ENCODE results near the gene SMARCD1. TPM values are rescaled to one million over a fixed set of nuclear protein-coding genes. Genes with fewer than 3 reads are reported as not detected.

The SMARCD1 gene
- total RNA-seq, 1 donor from 2014 or later: 160 TPM

DNA sequence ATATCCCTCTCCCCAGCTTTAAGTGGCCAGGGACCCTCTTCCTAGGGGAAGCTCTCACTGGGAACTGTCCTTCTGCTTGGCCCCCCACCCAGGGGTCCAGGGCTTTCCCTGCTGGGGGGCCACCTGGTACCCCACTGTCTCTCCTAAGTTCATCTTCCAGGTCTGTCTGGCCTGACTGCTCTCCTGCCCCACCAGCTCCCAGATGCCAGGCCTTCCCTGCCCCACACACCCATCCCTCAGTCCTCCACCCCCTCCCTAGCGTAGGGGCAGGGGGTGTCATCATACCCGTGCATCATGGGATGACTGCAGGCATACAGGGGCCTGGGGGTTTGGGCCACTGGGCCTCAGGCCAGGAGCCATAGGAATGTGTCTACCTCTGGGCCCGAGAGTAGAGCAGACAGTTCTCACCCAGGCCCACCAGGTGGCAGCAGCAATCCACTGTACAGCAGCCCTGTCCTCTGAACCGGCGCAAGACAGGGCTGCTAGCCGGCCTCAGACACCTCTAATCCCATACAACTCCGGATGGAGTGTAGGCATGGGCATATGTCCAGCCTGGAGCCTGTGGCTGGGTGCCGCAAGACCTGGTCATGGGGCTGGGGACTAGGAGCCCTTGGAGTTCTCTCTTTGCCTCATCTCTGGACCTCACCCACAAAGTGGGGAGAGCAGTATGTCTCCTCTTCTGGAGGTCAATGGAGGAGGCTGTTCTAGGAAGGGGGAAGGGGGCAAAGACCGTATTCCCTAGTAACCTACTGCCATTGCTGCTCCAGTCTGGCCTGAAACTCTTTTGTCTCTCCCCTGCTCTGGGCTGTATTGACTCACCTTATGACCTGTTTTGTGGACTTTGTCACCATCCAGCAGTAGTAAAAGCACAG, 10.0 kb upstream of the SMARCD1 start:
- peaks cover 7% of the 10 kb centered on the region for H3K4me1 Mint-ChIP-seq (ENCODE audit: low read depth)
- peak; percentile 83 for DNase-seq (ENCODE audit: low spot score, unreplicated experiment)
- peaks cover 4% of the 10 kb centered on the region for H3K27me3 Mint-ChIP-seq
- peak overlapping the region; percentile 84 for H3K27ac Mint-ChIP-seq
- H3K4me3 Mint-ChIP-seq (ENCODE audit: low read depth): no peak overlapping the region
- H3K36me3 Mint-ChIP-seq (ENCODE audit: insufficient read depth): no peaks in the 10 kb centered on the region
- TF ChIP-seq, protein P1, sequence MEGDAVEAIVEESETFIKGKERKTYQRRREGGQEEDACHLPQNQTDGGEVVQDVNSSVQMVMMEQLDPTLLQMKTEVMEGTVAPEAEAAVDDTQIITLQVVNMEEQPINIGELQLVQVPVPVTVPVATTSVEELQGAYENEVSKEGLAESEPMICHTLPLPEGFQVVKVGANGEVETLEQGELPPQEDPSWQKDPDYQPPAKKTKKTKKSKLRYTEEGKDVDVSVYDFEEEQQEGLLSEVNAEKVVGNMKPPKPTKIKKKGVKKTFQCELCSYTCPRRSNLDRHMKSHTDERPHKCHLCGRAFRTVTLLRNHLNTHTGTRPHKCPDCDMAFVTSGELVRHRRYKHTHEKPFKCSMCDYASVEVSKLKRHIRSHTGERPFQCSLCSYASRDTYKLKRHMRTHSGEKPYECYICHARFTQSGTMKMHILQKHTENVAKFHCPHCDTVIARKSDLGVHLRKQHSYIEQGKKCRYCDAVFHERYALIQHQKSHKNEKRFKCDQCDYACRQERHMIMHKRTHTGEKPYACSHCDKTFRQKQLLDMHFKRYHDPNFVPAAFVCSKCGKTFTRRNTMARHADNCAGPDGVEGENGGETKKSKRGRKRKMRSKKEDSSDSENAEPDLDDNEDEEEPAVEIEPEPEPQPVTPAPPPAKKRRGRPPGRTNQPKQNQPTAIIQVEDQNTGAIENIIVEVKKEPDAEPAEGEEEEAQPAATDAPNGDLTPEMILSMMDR (IDR thresholded peaks at IDR 0.05; ENCODE audit: unreplicated experiment): peak; percentile 97
- no peaks in the 10 kb centered on the region for H3K9me3 Mint-ChIP-seq (ENCODE audit: low read depth)

DNA sequence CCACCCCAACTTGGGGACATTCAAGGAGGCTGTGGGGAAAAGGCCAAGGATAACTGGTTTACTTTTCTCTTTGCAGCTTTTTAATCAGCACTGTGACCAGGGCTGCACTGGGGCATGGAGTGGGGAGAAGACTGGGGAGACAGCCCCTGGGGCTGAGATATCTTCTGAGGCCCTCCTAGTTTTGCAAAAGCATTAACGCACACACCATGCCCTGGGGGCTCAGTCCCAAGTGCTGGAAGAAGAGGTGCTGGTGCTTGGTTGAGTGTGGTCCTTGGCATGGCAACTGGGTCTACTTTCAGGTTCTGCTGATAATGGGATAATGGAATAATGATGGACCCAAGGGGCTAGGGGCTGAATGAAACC, 9.4 kb upstream of the SMARCD1 start:
- TF ChIP-seq, protein P1 (IDR thresholded peaks at IDR 0.05; ENCODE audit: unreplicated experiment): no peak
- Mint-ChIP-seq H3K27me3 (peaks cover 4% of the 10 kb centered on the region), H3K4me1 (ENCODE audit: low read depth) (peaks cover 7% of the 10 kb centered on the region), H3K4me3 (ENCODE audit: low read depth) (no peak overlapping the region), H3K36me3 (ENCODE audit: insufficient read depth) (no peaks in the 10 kb centered on the region), H3K9me3 (ENCODE audit: low read depth) (no peaks in the 10 kb centered on the region), H3K27ac (peak overlapping the region; percentile 34)
- no peak for DNase-seq (ENCODE audit: low spot score, unreplicated experiment)

DNA sequence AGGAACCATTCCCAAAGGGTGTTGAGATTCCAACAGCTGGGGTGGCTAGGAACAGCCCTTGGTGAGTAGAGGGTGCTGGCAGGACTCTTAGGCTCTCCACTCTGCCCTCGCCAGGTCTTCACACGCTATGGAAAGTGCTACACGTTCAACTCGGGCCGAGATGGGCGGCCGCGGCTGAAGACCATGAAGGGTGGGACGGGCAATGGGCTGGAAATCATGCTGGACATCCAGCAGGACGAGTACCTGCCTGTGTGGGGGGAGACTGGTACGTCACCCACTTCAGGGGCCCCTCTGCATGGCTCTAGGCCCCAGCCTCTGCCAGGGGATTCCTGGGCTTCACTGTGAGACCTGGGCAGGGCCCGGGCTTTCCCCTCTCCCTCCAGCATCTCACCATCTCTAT, 8.0 kb upstream of the SMARCD1 start:
- Mint-ChIP-seq H3K9me3 (ENCODE audit: low read depth) (no peaks in the 10 kb centered on the region), H3K27ac (no peak overlapping the region)

DNA sequence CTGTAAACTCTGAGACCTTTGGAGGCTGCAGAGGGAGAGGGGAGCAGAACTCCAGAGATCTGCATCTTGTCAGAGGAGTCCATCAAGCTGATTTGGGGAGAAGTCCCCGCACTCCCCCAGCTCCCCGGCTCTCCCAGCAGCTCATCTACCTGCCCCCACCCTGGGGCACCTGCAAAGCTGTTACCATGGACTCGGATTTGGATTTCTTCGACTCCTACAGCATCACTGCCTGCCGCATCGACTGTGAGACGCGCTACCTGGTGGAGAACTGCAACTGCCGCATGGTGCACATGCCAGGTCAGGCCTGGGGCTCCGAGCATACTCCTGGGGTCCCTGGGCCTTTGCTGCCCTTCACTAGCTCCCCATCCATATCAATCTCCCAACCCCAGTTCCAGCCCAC, 6.9 kb upstream of the SMARCD1 start:
- DNase-seq (ENCODE audit: low spot score, unreplicated experiment): no peak
- Mint-ChIP-seq H3K27me3 (peaks cover 11% of the 10 kb centered on the region), H3K36me3 (ENCODE audit: insufficient read depth) (no peaks in the 10 kb centered on the region), H3K4me1 (ENCODE audit: low read depth) (peaks cover 11% of the 10 kb centered on the region), H3K9me3 (ENCODE audit: low read depth) (no peaks in the 10 kb centered on the region), H3K4me3 (ENCODE audit: low read depth) (no peak overlapping the region), H3K27ac (no peak overlapping the region)
- TF ChIP-seq, protein P1 (IDR thresholded peaks at IDR 0.05; ENCODE audit: unreplicated experiment): no peak

More for the DNA sequence above, 8.0 kb upstream of the SMARCD1 start:
- Mint-ChIP-seq H3K27me3 (peaks cover 7% of the 10 kb centered on the region), H3K4me3 (ENCODE audit: low read depth) (no peak overlapping the region), H3K36me3 (ENCODE audit: insufficient read depth) (no peaks in the 10 kb centered on the region), H3K4me1 (ENCODE audit: low read depth) (peaks cover 7% of the 10 kb centered on the region)
- TF ChIP-seq, protein P1 (IDR thresholded peaks at IDR 0.05; ENCODE audit: unreplicated experiment): no peak
- no peak for DNase-seq (ENCODE audit: low spot score, unreplicated experiment)

DNA sequence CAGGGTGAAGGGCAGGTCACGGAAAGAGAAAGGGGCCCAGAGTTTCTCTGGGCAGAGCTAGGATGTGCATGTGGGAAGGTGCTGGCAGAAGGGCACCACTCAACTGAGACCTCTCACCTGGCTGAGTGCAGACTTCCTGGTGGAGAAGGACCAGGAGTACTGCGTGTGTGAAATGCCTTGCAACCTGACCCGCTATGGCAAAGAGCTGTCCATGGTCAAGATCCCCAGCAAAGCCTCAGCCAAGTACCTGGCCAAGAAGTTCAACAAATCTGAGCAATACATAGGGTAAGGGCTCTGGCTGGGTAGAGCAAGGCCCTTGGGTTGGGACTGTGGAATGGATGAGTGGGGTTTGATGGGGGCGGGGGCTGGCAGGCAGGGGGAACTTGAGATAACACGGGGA, 5.4 kb upstream of the SMARCD1 start:
- Mint-ChIP-seq H3K27ac (no peak overlapping the region), H3K36me3 (ENCODE audit: insufficient read depth) (no peaks in the 10 kb centered on the region), H3K9me3 (ENCODE audit: low read depth) (no peaks in the 10 kb centered on the region), H3K27me3 (peaks cover 11% of the 10 kb centered on the region), H3K4me1 (ENCODE audit: low read depth) (peaks cover 15% of the 10 kb centered on the region), H3K4me3 (ENCODE audit: low read depth) (no peak overlapping the region)
- TF ChIP-seq, protein P1 (IDR thresholded peaks at IDR 0.05; ENCODE audit: unreplicated experiment): no peak
- DNase-seq (ENCODE audit: low spot score, unreplicated experiment): no peak

Measured in progenitor cell of endocrine pancreas (in vitro differentiated cells).